B cell (primary cell): ENCODE results near the gene CNIH1. TPM values are rescaled to one million over a fixed set of nuclear protein-coding genes. Genes with fewer than 3 reads are reported as not detected.

Experiments used
- ATAC-seq: fragments of 200-7000 bp; cut with Tn5 transposase; one replicate; pipeline ENCODE4 v1.10.0; 2021; ENCODE audit warnings: low read depth, mild to moderate bottlenecking, moderate number of reproducible peaks, moderate library complexity
- CTCF ChIA-PET: fragments of 350-600 bp; sonication (Branson Sonifier 250); formaldehyde crosslinking; loops from one replicate; lab custom pipeline; 2021; ENCODE audit warnings: antibody characterized with exemption, inconsistent platforms; lab: Charles Lee
- POLR2A ChIA-PET: fragments of 350-600 bp; sonication (Branson Sonifier 250); formaldehyde crosslinking; loops from one replicate; lab custom pipeline; 2021; ENCODE audit warnings: antibody characterized with exemption; lab: Charles Lee
- DNase-seq: peaks from one replicate; pipeline ENCODE4 v3.0.0; 2013
- H2AFZ ChIP-seq: 2 replicates; pipeline ENCODE4 v1.6.1; 2012; ENCODE audit warnings: mild to moderate bottlenecking, low read depth, low read length; ENCODE audit not compliant: insufficient read depth, poor library complexity, severe bottlenecking
- H3K27ac ChIP-seq, 2 donors: 1 replicate in 1 of 2; 2 replicates in 1 of 2; pipeline ENCODE4 v1.5.1; 2012 to 2013; ENCODE audit warnings: low read length in 2 of 2, mild to moderate bottlenecking in 2 of 2, moderate library complexity in 1 of 2
- H3K27me3 ChIP-seq, 4 experiments: fragments of 200-600 bp in 1 of 4; sonication (generic) in 1 of 4; replicated peaks in 1 of 4; 1 replicate in 2 of 4; 2 replicates in 2 of 4; pipeline versions ENCODE4 v1.6.1 to v1.7.0; 2013 to 2016; ENCODE audit warnings: low read length in 3 of 4, mild to moderate bottlenecking in 2 of 4, mixed read lengths in 1 of 4, moderate library complexity in 1 of 4; ENCODE audit not compliant: insufficient read depth in 4 of 4, control insufficient read depth in 3 of 4; ENCODE audit errors: control extremely low read depth in 1 of 4
- H3K36me3 ChIP-seq, 2 experiments: replicated peaks in 1 of 2; 1 replicate in 1 of 2; 2 replicates in 1 of 2; pipeline versions ENCODE4 v1.6.1 to v1.7.1; 2013; ENCODE audit warnings: low read length in 1 of 2; ENCODE audit not compliant: insufficient read depth in 2 of 2, control insufficient read depth in 1 of 2; ENCODE audit errors: control extremely low read depth in 1 of 2, extremely low read depth in 1 of 2
- H3K4me1 ChIP-seq, 2 donors: fragments of 200-600 bp in 1 of 2; sonication (generic) in 1 of 2; 1 replicate in 1 of 2; 2 replicates in 1 of 2; pipeline versions ENCODE4 v1.5.1 to v1.6.1; 2013 to 2017; ENCODE audit warnings: low read length in 2 of 2; ENCODE audit not compliant: control insufficient read depth in 2 of 2, insufficient read depth in 2 of 2
- H3K4me2 ChIP-seq: replicated peaks from 2 replicates; pipeline ENCODE3; 2012; ENCODE audit warnings: mild to moderate bottlenecking, low read depth, low read length; ENCODE audit not compliant: poor library complexity, severe bottlenecking
- H3K4me3 ChIP-seq, 5 experiments: fragments of 200-600 bp in 1 of 5; sonication (generic) in 1 of 5; 1 replicate in 3 of 5; 2 replicates in 2 of 5; pipeline versions ENCODE4 v1.5.1 to v1.7.0; 2011 to 2016; ENCODE audit warnings: low read length in 4 of 5, mild to moderate bottlenecking in 4 of 5, low read depth in 2 of 5, control low read depth in 1 of 5, moderate library complexity in 1 of 5; ENCODE audit not compliant: insufficient read depth in 1 of 5; ENCODE audit errors: control extremely low read depth in 1 of 5, extremely low read depth in 1 of 5
- H3K79me2 ChIP-seq: fragments of 200-600 bp; sonication (generic); one replicate; pipeline ENCODE4 v1.6.0; 2016; ENCODE audit warnings: low read length; ENCODE audit not compliant: control insufficient read depth, insufficient read depth
- H3K9ac ChIP-seq: fragments of 200-600 bp; sonication (generic); 2 replicates; pipeline ENCODE4 v1.6.1; 2017; ENCODE audit warnings: mild to moderate bottlenecking, low read length, moderate library complexity
- H3K9me3 ChIP-seq, 3 donors: one replicate each; pipeline versions ENCODE4 v1.6.1 to v1.7.1; 2013; ENCODE audit warnings: low read length in 2 of 3; ENCODE audit not compliant: control insufficient read depth in 2 of 3, insufficient read depth in 1 of 3; ENCODE audit errors: control extremely low read depth in 1 of 3
- H4K20me1 ChIP-seq: 2 replicates; pipeline ENCODE4 v1.6.0; 2012; ENCODE audit warnings: mild to moderate bottlenecking, low read length; ENCODE audit not compliant: insufficient read depth, control insufficient read depth, poor library complexity, severe bottlenecking
- H3K27ac Mint-ChIP-seq: one replicate; pipeline ENCODE4 v1.8.0; 2021; ENCODE audit warnings: mixed read lengths
- H3K27me3 Mint-ChIP-seq: one replicate; pipeline ENCODE4 v1.8.0; 2021; ENCODE audit warnings: mixed read lengths
- H3K4me1 Mint-ChIP-seq: one replicate; pipeline ENCODE4 v1.8.0; 2021; ENCODE audit warnings: mixed read lengths
- H3K4me3 Mint-ChIP-seq: one replicate; pipeline ENCODE4 v1.8.0; 2021; ENCODE audit warnings: mixed read lengths
- H3K9me3 Mint-ChIP-seq: one replicate; pipeline ENCODE4 v1.8.0; 2022; ENCODE audit warnings: mixed read lengths; ENCODE audit not compliant: insufficient read depth
- CTCF ChIP-seq: fragments of 200-600 bp; IDR thresholded peaks from one replicate; pipeline ENCODE4 v1.8.0; 2022; ENCODE audit warnings: antibody characterized with exemption, mild to moderate bottlenecking
- EZH2 ChIP-seq: IDR thresholded peaks from 2 replicates; pipeline ENCODE4 v1.6.1; 2012; ENCODE audit warnings: borderline replicate concordance, low read depth, mild to moderate bottlenecking, moderate library complexity, low read length; ENCODE audit not compliant: insufficient read depth, poor library complexity, severe bottlenecking
- WGBS: methylation state at CpG from one replicate; pipeline ENCODE4 v1.1.5; 2013; ENCODE audit warnings: missing lambda C conversion rate; ENCODE audit not compliant: insufficient coverage; 5-methylcytosine and 5-hydroxymethylcytosine counted together
- intact Hi-C: fragments of 100-400 bp; cut with micrococcal nuclease; formaldehyde crosslinking; loops from one replicate; pipeline ENCODE4 v1.10.0; 2022
- polyA plus RNA-seq: library from polyadenylated mRNA; depleted of rRNA; stranded (reverse); fragments of >200 nt; gene quantifications from 2 replicates; pipeline ENCODE4 v1.2.3, GENCODE V29; 2012
- total RNA-seq, 2 donors: library from RNA; stranded (reverse); fragments of 120-200 nt in 1 of 2; gene quantifications; 1 replicate in 1 of 2; 2 replicates in 1 of 2; pipeline versions ENCODE4 v1.2.3 to v1.2.4, GENCODE V29; 2013 to 2022

CNIH1 gene
- total and polyA plus RNA-seq, 2 donors (not counting 1 experiment from before 2014, with no cell fraction given): 42.8 to 66.4 TPM

- Mint-ChIP-seq H3K27ac (no peak overlapping the region), H3K4me1 (peaks cover 4% of the 10 kb centered on the region), H3K4me3 (no peak overlapping the region), H3K27me3 (peaks cover 7% of the 10 kb centered on the region), H3K9me3 (no peaks in the 10 kb centered on the region)
- no peak for ATAC-seq
- 95% methylated on average over 3 of the region's 7 CpGs for WGBS
- Histone ChIP-seq H3K4me3 (no peak overlapping the region), H3K9ac (no peak overlapping the region), H3K27ac (no peak overlapping the region), H3K27me3 (peaks cover 0 to 5% (median 0%) of the 10 kb centered on the region in 4 experiments), H3K9me3 (no peaks in the 10 kb centered on the region), H3K36me3 (no peaks in the 10 kb centered on the region), H3K4me2 (no peak overlapping the region), H4K20me1 (no peaks in the 10 kb centered on the region), H3K79me2 (no peaks in the 10 kb centered on the region), H2AFZ (no peak overlapping the region), H3K4me1 (no peaks in the 10 kb centered on the region)
- POLR2A ChIA-PET: no interaction called here
- TF ChIP-seq EZH2 (no peak), CTCF (no peak)
- intact Hi-C loops: no loop called here
- CTCF ChIA-PET: interaction anchor here (1.1 kb wide), 1 partner anchor 34 kb away, joined by 3 read pairs; no protein-coding TSS in a partner anchor
- DNase-seq: no peak
Observed at GRCh38 chr14:54451121-54451601, 10.0 kb upstream of the CNIH1 start.

GRCh38 chr14:54450535-54450934, 9.4 kb upstream of the CNIH1 start:
- DNase-seq (no peak), ATAC-seq (peak; percentile 56)
- no peaks in the 10 kb centered on the region for H3K9me3 ChIP-seq
- H3K27ac Mint-ChIP-seq: no peak overlapping the region
- ChIA-PET CTCF (interaction anchor here (0.6 to 1.4 kb wide), 5 partner anchors 9 to 57 kb away, joined by 3 to 4 read pairs (median 3); no protein-coding TSS in a partner anchor), POLR2A (no interaction called here)
- peaks cover 0 to 5% (median 0%) of the 10 kb centered on the region in 4 experiments for H3K27me3 ChIP-seq
- H3K79me2 ChIP-seq: no peaks in the 10 kb centered on the region
- peaks cover 7% of the 10 kb centered on the region for H3K27me3 Mint-ChIP-seq
- peaks cover 4% of the 10 kb centered on the region for H3K4me1 Mint-ChIP-seq
- no peak overlapping the region for H2AFZ ChIP-seq
- no peaks in the 10 kb centered on the region for H3K36me3 ChIP-seq
- H3K27ac ChIP-seq: no peak overlapping the region
- no CpG with 5 or more reads among the region's 3 CpGs for WGBS
- TF ChIP-seq EZH2 (no peak), CTCF (no peak)
- no peak overlapping the region for H3K9ac ChIP-seq
- H3K4me1 ChIP-seq: no peaks in the 10 kb centered on the region
- intact Hi-C loops: no loop called here
- H3K4me3 ChIP-seq: no peak overlapping the region
- H4K20me1 ChIP-seq: no peaks in the 10 kb centered on the region
- no peaks in the 10 kb centered on the region for H3K9me3 Mint-ChIP-seq
- H3K4me2 ChIP-seq: no peak overlapping the region
- H3K4me3 Mint-ChIP-seq: no peak overlapping the region
